Loucy (cell line): Measurements from ENCODE around the gene CCDC182.

Source experiments
- EZH2phosphoT487 ChIP-seq: fragments of 200-600 bp; IDR thresholded peaks from 2 replicates; pipeline ENCODE4 v1.6.1; 2018; ENCODE audit warnings: antibody characterized with exemption, mild to moderate bottlenecking, moderate library complexity, borderline replicate concordance
- TF ChIP-seq, protein P1 (sequence below): fragments of 200-600 bp; sonication (generic); conservative IDR thresholded peaks from 2 replicates; pipeline ENCODE4 v1.5.1; 2014; ENCODE audit warnings: mild to moderate bottlenecking, antibody characterized with exemption, low read length

DNA sequence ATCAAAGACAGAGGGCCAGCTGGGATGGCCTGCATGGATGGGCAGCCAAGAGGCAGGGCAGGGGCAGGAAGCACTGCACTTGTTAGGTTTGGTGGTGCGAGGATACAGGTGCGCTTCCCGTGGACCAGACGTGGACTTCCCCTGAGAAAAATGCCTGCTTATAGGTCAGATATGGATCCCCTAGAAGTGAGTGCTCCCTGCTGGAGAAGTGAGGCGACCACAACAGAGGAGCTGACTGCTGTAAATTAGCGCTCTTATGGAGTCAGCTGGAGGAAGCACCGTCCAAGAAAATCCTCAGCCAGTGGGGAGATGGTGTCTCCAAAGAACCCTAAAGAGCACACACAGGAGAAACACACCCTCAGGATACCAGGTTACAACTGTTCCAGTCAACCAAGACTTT is 27.7 kb upstream of the CCDC182 start:
- TF ChIP-seq, protein P1, sequence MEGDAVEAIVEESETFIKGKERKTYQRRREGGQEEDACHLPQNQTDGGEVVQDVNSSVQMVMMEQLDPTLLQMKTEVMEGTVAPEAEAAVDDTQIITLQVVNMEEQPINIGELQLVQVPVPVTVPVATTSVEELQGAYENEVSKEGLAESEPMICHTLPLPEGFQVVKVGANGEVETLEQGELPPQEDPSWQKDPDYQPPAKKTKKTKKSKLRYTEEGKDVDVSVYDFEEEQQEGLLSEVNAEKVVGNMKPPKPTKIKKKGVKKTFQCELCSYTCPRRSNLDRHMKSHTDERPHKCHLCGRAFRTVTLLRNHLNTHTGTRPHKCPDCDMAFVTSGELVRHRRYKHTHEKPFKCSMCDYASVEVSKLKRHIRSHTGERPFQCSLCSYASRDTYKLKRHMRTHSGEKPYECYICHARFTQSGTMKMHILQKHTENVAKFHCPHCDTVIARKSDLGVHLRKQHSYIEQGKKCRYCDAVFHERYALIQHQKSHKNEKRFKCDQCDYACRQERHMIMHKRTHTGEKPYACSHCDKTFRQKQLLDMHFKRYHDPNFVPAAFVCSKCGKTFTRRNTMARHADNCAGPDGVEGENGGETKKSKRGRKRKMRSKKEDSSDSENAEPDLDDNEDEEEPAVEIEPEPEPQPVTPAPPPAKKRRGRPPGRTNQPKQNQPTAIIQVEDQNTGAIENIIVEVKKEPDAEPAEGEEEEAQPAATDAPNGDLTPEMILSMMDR: peak; percentile 37
- no peak for TF ChIP-seq EZH2phosphoT487
